HepG2 (cell line): Measurements from ENCODE around the gene TPX2. TPM values are rescaled to one million over a fixed set of nuclear protein-coding genes. Genes with fewer than 3 reads are reported as not detected.

Experiments used
- CAMTA2 ChIP-seq: sonication (generic); formaldehyde crosslinking; IDR thresholded peaks from 2 replicates; pipeline ENCODE4 v1.4.0; 2020; ENCODE audit warnings: mild to moderate bottlenecking, missing genetic modification reagents, borderline replicate concordance
- CCDC6 ChIP-seq: sonication (generic); formaldehyde crosslinking; IDR thresholded peaks from 2 replicates; pipeline ENCODE4 v1.8.1; 2022; ENCODE audit warnings: mild to moderate bottlenecking, missing genetic modification reagents, moderate library complexity
- DNMT3B ChIP-seq: conservative IDR thresholded peaks from 2 replicates; pipeline ENCODE4 v1.6.1; 2016; ENCODE audit warnings: missing biosample characterization, control low read depth
- FOXK1 ChIP-seq: sonication (generic); formaldehyde crosslinking; IDR thresholded peaks from 2 replicates; pipeline ENCODE4 v1.4.0; 2020; ENCODE audit warnings: low read depth, missing genetic modification reagents, borderline replicate concordance
- GZF1 ChIP-seq: sonication (generic); formaldehyde crosslinking; IDR thresholded peaks from 2 replicates; pipeline ENCODE4 v1.5.1; 2020; ENCODE audit warnings: mild to moderate bottlenecking, missing genetic modification reagents
- MEF2D ChIP-seq: sonication (generic); formaldehyde crosslinking; IDR thresholded peaks from 2 replicates; pipeline ENCODE4 v1.5.1; 2020; ENCODE audit warnings: mild to moderate bottlenecking, missing genetic modification reagents
- RBM39 ChIP-seq: fragments of 200-400 bp; formaldehyde crosslinking; IDR thresholded peaks from one replicate; pipeline ENCODE4 v1.6.1; 2018; ENCODE audit warnings: antibody characterized with exemption, mild to moderate bottlenecking, low read depth, low read length; ENCODE audit not compliant: poor library complexity, severe bottlenecking
- RXRB ChIP-seq: IDR thresholded peaks from 2 replicates; pipeline ENCODE4 v1.6.1; 2016; ENCODE audit warnings: borderline replicate concordance, missing genetic modification reagents, missing compliant biosample characterization
- SOX13 ChIP-seq, 3 experiments: fragments of 450-650 bp in 1 of 3; sonication (generic) in 1 of 3; formaldehyde crosslinking in 1 of 3; IDR thresholded peaks in 2 of 3; conservative IDR thresholded peaks in 1 of 3; 2 replicates each; pipeline versions ENCODE4 v1.5.0 to v1.6.1; 2016 to 2020; ENCODE audit warnings: antibody characterized with exemption in 1 of 3, mild to moderate bottlenecking in 1 of 3, missing compliant biosample characterization in 1 of 3, missing genetic modification reagents in 1 of 3, moderate library complexity in 1 of 3
- TBL1XR1 ChIP-seq: fragments of 150-350 bp; IDR thresholded peaks from 2 replicates; pipeline ENCODE4 v1.6.1; 2014; ENCODE audit warnings: borderline replicate concordance, low read length; ENCODE audit not compliant: partially characterized antibody
- ZBTB21 ChIP-seq: sonication (generic); formaldehyde crosslinking; IDR thresholded peaks from 2 replicates; pipeline ENCODE4 v1.4.0; 2020; ENCODE audit warnings: missing genetic modification reagents
- ZMYM3 ChIP-seq: sonication (generic); formaldehyde crosslinking; IDR thresholded peaks from 2 replicates; pipeline ENCODE4 v1.5.1; 2020; ENCODE audit warnings: mild to moderate bottlenecking, missing genetic modification reagents
- ZMYM4 ChIP-seq: sonication (generic); formaldehyde crosslinking; IDR thresholded peaks from 2 replicates; pipeline ENCODE4 v1.8.1; 2023; ENCODE audit warnings: mild to moderate bottlenecking, missing genetic modification reagents
- ZNF180 ChIP-seq: sonication (generic); formaldehyde crosslinking; IDR thresholded peaks from 2 replicates; pipeline ENCODE4 v1.4.0; 2020; ENCODE audit warnings: low read depth, missing genetic modification reagents, borderline replicate concordance
- ZNF207 ChIP-seq: fragments of 450-650 bp; IDR thresholded peaks from 2 replicates; pipeline ENCODE4 v1.6.1; 2016; ENCODE audit warnings: antibody characterized with exemption, borderline replicate concordance
- ZNF33A ChIP-seq: sonication (generic); formaldehyde crosslinking; IDR thresholded peaks from 2 replicates; pipeline ENCODE4 v1.5.1; 2020; ENCODE audit warnings: missing genetic modification reagents, mild to moderate bottlenecking, moderate library complexity, borderline replicate concordance
- ZNF383 ChIP-seq: sonication (generic); formaldehyde crosslinking; IDR thresholded peaks from 2 replicates; pipeline ENCODE4 v1.4.0; 2020; ENCODE audit warnings: missing genetic modification reagents, mild to moderate bottlenecking, borderline replicate concordance
- ZNF552 ChIP-seq: sonication (generic); formaldehyde crosslinking; IDR thresholded peaks from 2 replicates; pipeline ENCODE4 v1.9.0; 2022; ENCODE audit warnings: missing genetic modification reagents, mild to moderate bottlenecking, borderline replicate concordance
- ZNF569 ChIP-seq: sonication (generic); formaldehyde crosslinking; IDR thresholded peaks from 2 replicates; pipeline ENCODE4 v1.5.0; 2020; ENCODE audit warnings: mild to moderate bottlenecking, missing genetic modification reagents, moderate library complexity, borderline replicate concordance
- ZNF7 ChIP-seq: IDR thresholded peaks from 2 replicates; pipeline ENCODE4 v1.6.1; 2016; ENCODE audit warnings: missing biosample characterization, missing genetic modification reagents
- ZNF710 ChIP-seq: sonication (generic); formaldehyde crosslinking; IDR thresholded peaks from 2 replicates; pipeline ENCODE4 v1.5.0; 2020; ENCODE audit warnings: mild to moderate bottlenecking, missing genetic modification reagents, borderline replicate concordance
- polyA plus RNA-seq, 8 experiments: library from polyadenylated mRNA; depleted of rRNA in 3 of 8; stranded (reverse) in 7 of 8; unstranded in 1 of 8; fragments of >200 nt; fragmentation: Illumina TruSeq in 4 of 8; extraction: Trizol in 4 of 8; gene quantifications; 2 replicates each; pipeline versions ENCODE4 v1.2.1 to v1.2.3, GENCODE V29; 2011 to 2016; ENCODE audit warnings: low read depth in 4 of 8, missing spikeins in 1 of 8, mixed read lengths in 1 of 8; ENCODE audit not compliant: insufficient read depth in 1 of 8
- total RNA-seq, 5 experiments: library from RNA; depleted of rRNA; stranded (reverse); fragments of >200 nt; fragmentation: Illumina TruSeq; extraction: Trizol; gene quantifications; 2 replicates each; pipeline ENCODE4 v1.2.3, GENCODE V29; 2016; ENCODE audit warnings: low read depth in 1 of 5
- TF ChIP-seq, protein P1 (sequence below): sonication (generic); formaldehyde crosslinking; IDR thresholded peaks from 2 replicates; pipeline ENCODE4 v1.9.0; 2021; ENCODE audit warnings: missing genetic modification reagents, borderline replicate concordance
- TF ChIP-seq, protein P2 (sequence below): sonication (generic); formaldehyde crosslinking; IDR thresholded peaks from 2 replicates; pipeline ENCODE4 v1.5.0; 2020; ENCODE audit warnings: missing genetic modification reagents

Gene TPX2
- total and polyA plus RNA-seq, 2 of the 13 experiments (the other 11 are each of a cell fraction or from before 2014, with no cell fraction given): 34.3 to 124 TPM

- TF ChIP-seq, protein P1, sequence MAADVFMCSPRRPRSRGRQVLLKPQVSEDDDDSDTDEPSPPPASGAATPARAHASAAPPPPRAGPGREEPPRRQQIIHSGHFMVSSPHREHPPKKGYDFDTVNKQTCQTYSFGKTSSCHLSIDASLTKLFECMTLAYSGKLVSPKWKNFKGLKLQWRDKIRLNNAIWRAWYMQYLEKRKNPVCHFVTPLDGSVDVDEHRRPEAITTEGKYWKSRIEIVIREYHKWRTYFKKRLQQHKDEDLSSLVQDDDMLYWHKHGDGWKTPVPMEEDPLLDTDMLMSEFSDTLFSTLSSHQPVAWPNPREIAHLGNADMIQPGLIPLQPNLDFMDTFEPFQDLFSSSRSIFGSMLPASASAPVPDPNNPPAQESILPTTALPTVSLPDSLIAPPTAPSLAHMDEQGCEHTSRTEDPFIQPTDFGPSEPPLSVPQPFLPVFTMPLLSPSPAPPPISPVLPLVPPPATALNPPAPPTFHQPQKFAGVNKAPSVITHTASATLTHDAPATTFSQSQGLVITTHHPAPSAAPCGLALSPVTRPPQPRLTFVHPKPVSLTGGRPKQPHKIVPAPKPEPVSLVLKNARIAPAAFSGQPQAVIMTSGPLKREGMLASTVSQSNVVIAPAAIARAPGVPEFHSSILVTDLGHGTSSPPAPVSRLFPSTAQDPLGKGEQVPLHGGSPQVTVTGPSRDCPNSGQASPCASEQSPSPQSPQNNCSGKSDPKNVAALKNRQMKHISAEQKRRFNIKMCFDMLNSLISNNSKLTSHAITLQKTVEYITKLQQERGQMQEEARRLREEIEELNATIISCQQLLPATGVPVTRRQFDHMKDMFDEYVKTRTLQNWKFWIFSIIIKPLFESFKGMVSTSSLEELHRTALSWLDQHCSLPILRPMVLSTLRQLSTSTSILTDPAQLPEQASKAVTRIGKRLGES (CRISPR knock-in tag): no peak
- TF ChIP-seq RXRB: 0 out of 2 replicates have a peak, but pooled peaks have one; percentile 20
- no peak for TF ChIP-seq ZMYM3 (CRISPR knock-in tag)
- no peak for TF ChIP-seq ZNF180 (CRISPR knock-in tag)
- TF ChIP-seq MEF2D: no peak
- TF ChIP-seq ZNF7 (CRISPR knock-in tag): no peak
- TF ChIP-seq, protein P2, sequence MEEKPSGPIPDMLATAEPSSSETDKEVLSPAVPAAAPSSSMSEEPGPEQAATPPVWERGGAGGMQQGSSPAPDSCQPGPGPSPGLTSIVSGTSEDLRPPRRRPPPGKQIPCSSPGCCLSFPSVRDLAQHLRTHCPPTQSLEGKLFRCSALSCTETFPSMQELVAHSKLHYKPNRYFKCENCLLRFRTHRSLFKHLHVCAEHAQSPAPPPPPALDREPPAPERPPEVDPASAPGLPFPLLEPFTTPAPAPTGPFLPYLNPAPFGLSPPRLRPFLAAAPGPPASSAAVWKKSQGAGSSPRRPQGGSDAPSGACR (CRISPR knock-in tag): no peak
- TF ChIP-seq RBM39: no peak
- no peak for TF ChIP-seq TBL1XR1
- TF ChIP-seq ZNF33A (CRISPR knock-in tag): no peak
- no peak for TF ChIP-seq ZBTB21 (CRISPR knock-in tag)
- TF ChIP-seq ZNF383: no peak
- no peak for TF ChIP-seq ZNF207
- TF ChIP-seq ZNF569: no peak
- no peak for TF ChIP-seq ZNF552 (CRISPR knock-in tag)
- no peak for TF ChIP-seq ZMYM4 (CRISPR knock-in tag)
- TF ChIP-seq CAMTA2: no peak
- TF ChIP-seq GZF1 (CRISPR knock-in tag): no peak
- TF ChIP-seq FOXK1 (CRISPR knock-in tag): no peak
- TF ChIP-seq CCDC6 (CRISPR knock-in tag): no peak
- no peak for TF ChIP-seq ZNF710 (CRISPR knock-in tag)
- no peak for TF ChIP-seq DNMT3B
- TF ChIP-seq SOX13 (IDR thresholded peaks at IDR 0.05): no peak
- TF ChIP-seq SOX13 (CRISPR knock-in tag; conservative IDR thresholded peaks at IDR 0.05 in 1 of 2, IDR thresholded peaks at IDR 0.05 in 1 of 2): no peak; a peak in 1 of 4 replicates
Observed at GRCh38 chr20:31746068-31746878, 7.2 kb downstream of the TPX2 start (continued).
